HG02588 (cell line): ENCODE data around the gene CASP8.

ENCODE experiments used
- ATAC-seq: cut with Tn5 transposase; IDR thresholded peaks from one replicate; pipeline ENCODE4 v1.9.1; 2021; ENCODE audit warnings: mild to moderate bottlenecking, moderate library complexity; ENCODE audit not compliant: unreplicated experiment

Gene CASP8

GRCh38 chr2:201260302-201260800 lies at the start of gene CASP8:
Gene CASP8 (plus strand): TSS chr2:201260536. CDS start chr2:201266487, 5,951 bp downstream.
- no peak for ATAC-seq

GRCh38 chr2:201215963-201216362 lies 44.4 kb upstream of the CASP8 start:
- no peak for ATAC-seq

GRCh38 chr2:201216918-201217317 lies 43.4 kb upstream of the CASP8 start:
- ATAC-seq = no peak

GRCh38 chr2:201218780-201219179 lies 41.6 kb upstream of the CASP8 start:
- ATAC-seq = no peak

- no peak for ATAC-seq
Measured at GRCh38 chr2:201219328-201220096, 40.8 kb upstream of the CASP8 start.

GRCh38 chr2:201220102-201220570 lies 40.2 kb upstream of the CASP8 start:
- ATAC-seq = no peak

- peak; percentile 94 for ATAC-seq
Measured at GRCh38 chr2:201223089-201224073, 37.0 kb upstream of the CASP8 start.

GRCh38 chr2:201228271-201228911 lies 31.9 kb upstream of the CASP8 start:
- no peak for ATAC-seq

GRCh38 chr2:201228912-201229290 lies 31.4 kb upstream of the CASP8 start:
- no peak for ATAC-seq

GRCh38 chr2:201231781-201232466 lies 28.4 kb upstream of the CASP8 start:
- ATAC-seq = peak; percentile 50

GRCh38 chr2:201232467-201232815 lies 27.9 kb upstream of the CASP8 start:
- no peak for ATAC-seq

- peak; percentile 88 for ATAC-seq
Measured at GRCh38 chr2:201233192-201233811, 27.0 kb upstream of the CASP8 start.

- ATAC-seq = peak; percentile 18
Measured at GRCh38 chr2:201233812-201234662, 26.3 kb upstream of the CASP8 start.

- no peak for ATAC-seq
Measured at GRCh38 chr2:201234663-201235135, 25.6 kb upstream of the CASP8 start.

- ATAC-seq = no peak
Measured at GRCh38 chr2:201235860-201236811, 24.2 kb upstream of the CASP8 start.

- ATAC-seq = no peak
Measured at GRCh38 chr2:201237486-201238123, 22.7 kb upstream of the CASP8 start.
